Neural cell (in vitro differentiated cells): ENCODE data around the gene TET2. TPM values are rescaled to one million over a fixed set of nuclear protein-coding genes. Genes with fewer than 3 reads are reported as not detected.

Source experiments
- H2AFZ ChIP-seq: fragments of 200-600, 300-800 bp; sonication (generic), shearing (Covaris generic); 2 replicates; pipeline ENCODE4 v1.6.0; 2014; ENCODE audit warnings: low read depth, mild to moderate bottlenecking, antibody characterized with exemption, low read length, moderate library complexity
- H3F3A ChIP-seq: fragments of 200-600 bp; shearing (Covaris generic); 2 replicates; pipeline ENCODE4 v1.6.1; 2016; ENCODE audit warnings: mild to moderate bottlenecking, moderate library complexity, mixed read lengths, antibody characterized with exemption, low read length; ENCODE audit not compliant: insufficient read depth, poor library complexity, severe bottlenecking
- H3K27ac ChIP-seq: fragments of 200-600, 300-800 bp; sonication (generic), shearing (Covaris generic); 2 replicates; pipeline ENCODE4 v1.5.1; 2014; ENCODE audit warnings: mild to moderate bottlenecking, low read length, moderate library complexity
- H3K27me3 ChIP-seq: fragments of 300-800, 200-600 bp; sonication (generic), shearing (Covaris generic); 2 replicates; pipeline ENCODE4 v1.6.0; 2014; ENCODE audit warnings: mild to moderate bottlenecking, low read depth, low read length, moderate library complexity; ENCODE audit not compliant: insufficient read depth
- H3K36me3 ChIP-seq: fragments of 300-800, 200-600 bp; sonication (generic), shearing (Covaris generic); 2 replicates; pipeline ENCODE4 v1.5.1; 2014; ENCODE audit warnings: mild to moderate bottlenecking, antibody characterized with exemption, low read length, moderate library complexity; ENCODE audit not compliant: insufficient read depth
- H3K4me2 ChIP-seq: fragments of 300-800, 200-600 bp; sonication (generic), shearing (Covaris generic); 2 replicates; pipeline ENCODE4 v1.6.0; 2014; ENCODE audit warnings: mild to moderate bottlenecking, low read length
- H3K4me3 ChIP-seq: fragments of 300-800, 200-600 bp; sonication (generic), shearing (Covaris generic); 2 replicates; pipeline ENCODE4 v1.5.1; 2014; ENCODE audit warnings: mild to moderate bottlenecking, low read length, moderate library complexity
- H3K79me2 ChIP-seq: fragments of 200-600 bp; shearing (Covaris generic); replicated peaks from 2 replicates; pipeline ENCODE4 v1.6.0; 2014; ENCODE audit warnings: mild to moderate bottlenecking, low read length, moderate library complexity; ENCODE audit not compliant: insufficient read depth
- H3K9ac ChIP-seq: fragments of 300-800, 200-600 bp; sonication (generic), shearing (Covaris generic); 2 replicates; pipeline ENCODE4 v1.6.1; 2016; ENCODE audit warnings: mild to moderate bottlenecking, low read length, mixed read lengths
- H3K9me2 ChIP-seq: fragments of 200-600 bp; shearing (Covaris generic); 2 replicates; pipeline ENCODE4 v1.6.1; 2016; ENCODE audit warnings: mild to moderate bottlenecking, low read length, mixed read lengths; ENCODE audit not compliant: insufficient read depth
- H3K9me3 ChIP-seq: fragments of 200-600, 300-800 bp; sonication (generic), shearing (Covaris generic); 2 replicates; pipeline ENCODE4 v1.6.1; 2016; ENCODE audit warnings: mild to moderate bottlenecking, mixed run types, low read length, moderate library complexity, mixed read lengths
- H4K20me1 ChIP-seq: fragments of 200-600 bp; shearing (Covaris generic); 2 replicates; pipeline ENCODE4 v1.6.1; 2016; ENCODE audit warnings: mild to moderate bottlenecking, mixed run types; ENCODE audit not compliant: insufficient read depth
- EP300 ChIP-seq: fragments of 450-650 bp; conservative IDR thresholded peaks from 2 replicates; pipeline ENCODE4 v1.6.1; 2014; ENCODE audit warnings: antibody characterized with exemption, mild to moderate bottlenecking, moderate library complexity; ENCODE audit not compliant: poor library complexity, severe bottlenecking
- EZH2 ChIP-seq: fragments of 200-600, 300-800 bp; shearing (Covaris generic), sonication (generic); IDR thresholded peaks from 2 replicates; pipeline ENCODE4 v1.6.1; 2014; ENCODE audit warnings: antibody characterized with exemption, low read length, borderline replicate concordance, mild to moderate bottlenecking; ENCODE audit not compliant: insufficient read depth, poor library complexity, severe bottlenecking
- MXI1 ChIP-seq: fragments of 450-650 bp; conservative IDR thresholded peaks from 2 replicates; pipeline ENCODE4 v1.6.1; 2014; ENCODE audit warnings: antibody characterized with exemption, mild to moderate bottlenecking; ENCODE audit not compliant: poor library complexity, severe bottlenecking
- POLR2AphosphoS5 ChIP-seq: IDR thresholded peaks from 2 replicates; pipeline ENCODE4 v1.6.1; 2012
- RAD21 ChIP-seq: fragments of 450-650 bp; conservative IDR thresholded peaks from 2 replicates; pipeline ENCODE4 v1.6.1; 2014; ENCODE audit warnings: antibody characterized with exemption, mild to moderate bottlenecking, moderate library complexity
- REST ChIP-seq: IDR thresholded peaks from 2 replicates; pipeline ENCODE4 v1.6.1; 2012; ENCODE audit warnings: borderline replicate concordance
- SMC3 ChIP-seq: fragments of 450-650 bp; conservative IDR thresholded peaks from 2 replicates; pipeline ENCODE4 v1.6.1; 2014; ENCODE audit warnings: antibody characterized with exemption, mild to moderate bottlenecking, moderate library complexity; ENCODE audit not compliant: poor library complexity
- TAF1 ChIP-seq: IDR thresholded peaks from 2 replicates; pipeline ENCODE4 v1.6.1; 2012; ENCODE audit warnings: low read depth
- polyA plus RNA-seq: library from polyadenylated mRNA; depleted of rRNA; stranded (reverse); fragments of >200 nt; gene quantifications from 2 replicates; pipeline ENCODE4 v1.2.3, GENCODE V29; 2014
- TF ChIP-seq, protein P1 (sequence below): fragments of 450-650 bp; IDR thresholded peaks from 2 replicates; pipeline ENCODE4 v1.5.1; 2014; ENCODE audit warnings: antibody characterized with exemption, mild to moderate bottlenecking, moderate library complexity; ENCODE audit not compliant: poor library complexity, severe bottlenecking

Gene TET2
- polyA plus RNA-seq, 1 donor from 2014 or later = 27.1 TPM

DNA sequence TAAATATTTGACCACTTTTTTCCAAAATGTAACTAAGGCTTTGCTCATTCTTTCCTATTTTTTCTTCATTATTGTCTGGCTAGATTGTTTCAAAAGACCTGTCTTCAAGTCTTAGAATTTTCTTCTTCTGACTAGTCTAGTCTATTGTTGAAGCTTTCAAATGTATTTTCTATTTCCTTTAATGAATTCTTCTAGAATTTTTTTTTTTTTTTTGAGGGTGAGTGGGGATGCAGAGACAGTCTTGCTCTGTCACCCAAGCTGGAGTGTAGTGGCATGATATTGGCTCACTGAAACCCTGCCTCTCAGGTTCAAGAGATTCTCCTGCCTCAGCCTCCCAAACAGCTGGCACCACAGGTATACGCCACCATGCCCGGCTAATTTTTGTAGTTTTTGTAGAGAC, 141.4 kb downstream of the TET2 start:
- no peaks in the 10 kb centered on the region for H3K27me3 ChIP-seq
- H3K9ac ChIP-seq = no peak overlapping the region
- no peak overlapping the region for H3K27ac ChIP-seq
- no peaks in the 10 kb centered on the region for H3K36me3 ChIP-seq
- no peaks in the 10 kb centered on the region for H3K9me2 ChIP-seq
- no peak for TF ChIP-seq EZH2
- TF ChIP-seq EP300 = no peak
- no peak for TF ChIP-seq MXI1
- no peak for TF ChIP-seq POLR2AphosphoS5
- TF ChIP-seq SMC3 = no peak
- TF ChIP-seq, protein P1, sequence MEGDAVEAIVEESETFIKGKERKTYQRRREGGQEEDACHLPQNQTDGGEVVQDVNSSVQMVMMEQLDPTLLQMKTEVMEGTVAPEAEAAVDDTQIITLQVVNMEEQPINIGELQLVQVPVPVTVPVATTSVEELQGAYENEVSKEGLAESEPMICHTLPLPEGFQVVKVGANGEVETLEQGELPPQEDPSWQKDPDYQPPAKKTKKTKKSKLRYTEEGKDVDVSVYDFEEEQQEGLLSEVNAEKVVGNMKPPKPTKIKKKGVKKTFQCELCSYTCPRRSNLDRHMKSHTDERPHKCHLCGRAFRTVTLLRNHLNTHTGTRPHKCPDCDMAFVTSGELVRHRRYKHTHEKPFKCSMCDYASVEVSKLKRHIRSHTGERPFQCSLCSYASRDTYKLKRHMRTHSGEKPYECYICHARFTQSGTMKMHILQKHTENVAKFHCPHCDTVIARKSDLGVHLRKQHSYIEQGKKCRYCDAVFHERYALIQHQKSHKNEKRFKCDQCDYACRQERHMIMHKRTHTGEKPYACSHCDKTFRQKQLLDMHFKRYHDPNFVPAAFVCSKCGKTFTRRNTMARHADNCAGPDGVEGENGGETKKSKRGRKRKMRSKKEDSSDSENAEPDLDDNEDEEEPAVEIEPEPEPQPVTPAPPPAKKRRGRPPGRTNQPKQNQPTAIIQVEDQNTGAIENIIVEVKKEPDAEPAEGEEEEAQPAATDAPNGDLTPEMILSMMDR = no peak
- TF ChIP-seq TAF1 = no peak
- no peaks in the 10 kb centered on the region for H3F3A ChIP-seq
- H4K20me1 ChIP-seq = no peaks in the 10 kb centered on the region
- H3K4me2 ChIP-seq = no peak overlapping the region
- H3K4me3 ChIP-seq = no peak overlapping the region
- H3K79me2 ChIP-seq = no peaks in the 10 kb centered on the region
- no peak overlapping the region for H2AFZ ChIP-seq
- H3K9me3 ChIP-seq = no peaks in the 10 kb centered on the region

- no peaks in the 10 kb centered on the region for H4K20me1 ChIP-seq
Measured at GRCh38 chr4:105291925-105292324, 145.2 kb downstream of the TET2 start.

More at GRCh38 chr4:105291925-105292324, 145.2 kb downstream of the TET2 start:
- H3K36me3 ChIP-seq = no peaks in the 10 kb centered on the region
- H3K9ac ChIP-seq = no peak overlapping the region
- H2AFZ ChIP-seq = no peak overlapping the region
- H3F3A ChIP-seq = no peaks in the 10 kb centered on the region
- H3K4me2 ChIP-seq = no peak overlapping the region
- no peaks in the 10 kb centered on the region for H3K79me2 ChIP-seq
- no peak overlapping the region for H3K4me3 ChIP-seq
- no peaks in the 10 kb centered on the region for H3K9me3 ChIP-seq
- H3K27ac ChIP-seq = no peak overlapping the region
- no peaks in the 10 kb centered on the region for H3K27me3 ChIP-seq
- TF ChIP-seq, protein P1 = no peak
- TF ChIP-seq EZH2 (no peak), TAF1 (no peak), SMC3 (no peak), MXI1 (no peak), RAD21 (no peak), EP300 (no peak), POLR2AphosphoS5 (no peak), REST (no peak)
- H3K9me2 ChIP-seq = no peaks in the 10 kb centered on the region
